Fibroblast of skin of scalp (primary cell): Measurements from ENCODE around the gene KAZALD1. TPM values are rescaled to one million over a fixed set of nuclear protein-coding genes. Genes with fewer than 3 reads are reported as not detected.

Experiments used
- DNase-seq: peaks from one replicate; pipeline ENCODE4 v3.0.0-alpha.2; 2013
- polyA plus RNA-seq, 2 experiments: library from polyadenylated mRNA; unstranded; fragments of 120-200 nt; gene quantifications; one replicate each; pipeline ENCODE4 v1.2.1, GENCODE V29; 2013; ENCODE audit not compliant: insufficient read length in 2 of 2

Gene KAZALD1, protein sequence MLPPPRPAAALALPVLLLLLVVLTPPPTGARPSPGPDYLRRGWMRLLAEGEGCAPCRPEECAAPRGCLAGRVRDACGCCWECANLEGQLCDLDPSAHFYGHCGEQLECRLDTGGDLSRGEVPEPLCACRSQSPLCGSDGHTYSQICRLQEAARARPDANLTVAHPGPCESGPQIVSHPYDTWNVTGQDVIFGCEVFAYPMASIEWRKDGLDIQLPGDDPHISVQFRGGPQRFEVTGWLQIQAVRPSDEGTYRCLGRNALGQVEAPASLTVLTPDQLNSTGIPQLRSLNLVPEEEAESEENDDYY
- polyA plus RNA-seq (2013, experiment 1 of 2; ENCODE audit: insufficient read length), result 8.9 TPM
- polyA plus RNA-seq (2013, experiment 2 of 2; ENCODE audit: insufficient read length), result 9.1 TPM

GRCh38 chr10:101061624-101062231 is at the start of gene KAZALD1:
TSS of gene KAZALD1 (plus strand) at chr10:101061989. CDS start at chr10:101062593, 604 bp downstream.
- peak; percentile 80 for DNase-seq

DNA sequence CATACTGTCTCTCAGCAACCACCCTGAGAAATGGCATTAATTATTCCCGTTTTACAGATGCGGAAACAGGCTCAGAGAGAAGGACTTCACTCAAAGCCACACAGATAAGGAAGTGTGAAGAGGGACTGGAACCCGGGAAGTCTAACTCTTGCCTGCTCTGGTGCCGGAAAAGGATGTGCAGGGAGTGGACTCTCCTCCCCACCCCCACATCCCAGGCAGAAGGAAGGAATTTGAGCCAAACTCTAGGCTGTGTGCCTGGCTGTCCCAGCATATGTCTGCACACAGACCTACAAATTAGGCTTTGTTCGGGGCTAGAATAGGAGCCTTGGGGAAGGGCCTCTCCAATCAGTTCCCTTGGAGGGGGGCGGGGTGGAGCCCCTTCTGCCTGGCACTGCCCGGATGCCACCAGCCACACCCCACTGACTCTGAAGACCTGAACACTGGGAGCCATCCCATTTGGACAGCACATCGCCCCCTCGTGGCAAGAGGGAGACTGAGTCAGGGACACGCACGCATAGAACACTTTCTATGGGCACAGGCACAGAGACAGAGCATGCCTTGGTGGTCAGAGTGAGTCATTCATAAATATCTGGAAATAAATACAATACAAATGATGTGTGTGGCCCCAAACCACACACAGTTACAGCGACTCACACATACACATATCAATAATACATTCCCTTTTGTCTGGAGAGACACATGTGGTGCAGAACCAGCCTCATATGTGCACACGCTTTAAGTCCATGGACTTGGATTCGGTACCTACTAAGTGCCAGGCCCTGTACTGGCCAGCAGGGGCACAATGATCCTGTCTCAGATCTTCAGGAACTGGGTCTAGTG is 49.0 kb upstream of the KAZALD1 start:
- DNase-seq, result peak; percentile 96

- no peak for DNase-seq
Observed at GRCh38 chr10:101013365-101013825, 48.4 kb upstream of the KAZALD1 start.

DNA sequence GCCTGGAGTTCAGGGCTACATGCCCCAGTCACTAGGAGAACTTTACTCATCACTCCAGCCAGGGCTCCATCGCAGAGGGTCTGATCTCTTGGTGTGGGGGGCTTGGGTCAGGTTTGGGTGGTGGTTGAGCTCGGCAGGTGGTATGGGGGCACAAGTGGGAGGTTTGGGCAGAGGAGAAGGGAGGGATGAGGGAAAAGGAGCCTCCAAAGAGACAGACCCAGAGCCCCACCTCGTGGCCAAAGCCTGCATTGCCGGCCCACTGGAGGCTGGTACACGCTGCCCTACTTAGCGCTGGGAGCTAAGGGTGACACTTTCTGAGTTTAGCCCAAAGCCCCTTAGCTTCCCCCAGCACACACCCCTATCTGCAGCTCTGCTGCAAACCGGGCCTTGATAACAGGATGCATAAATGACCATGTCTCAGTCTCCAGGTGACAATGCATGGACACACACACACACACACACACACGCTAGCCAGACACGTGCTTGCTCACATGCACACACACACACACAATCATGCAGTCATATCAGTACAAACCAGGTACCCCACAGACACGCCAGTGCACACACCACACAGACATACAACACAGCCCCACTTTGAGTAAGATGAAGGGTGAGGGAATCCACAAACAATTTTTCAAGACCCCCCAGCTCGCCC is 47.4 kb upstream of the KAZALD1 start:
- peak; percentile 66 for DNase-seq

DNA sequence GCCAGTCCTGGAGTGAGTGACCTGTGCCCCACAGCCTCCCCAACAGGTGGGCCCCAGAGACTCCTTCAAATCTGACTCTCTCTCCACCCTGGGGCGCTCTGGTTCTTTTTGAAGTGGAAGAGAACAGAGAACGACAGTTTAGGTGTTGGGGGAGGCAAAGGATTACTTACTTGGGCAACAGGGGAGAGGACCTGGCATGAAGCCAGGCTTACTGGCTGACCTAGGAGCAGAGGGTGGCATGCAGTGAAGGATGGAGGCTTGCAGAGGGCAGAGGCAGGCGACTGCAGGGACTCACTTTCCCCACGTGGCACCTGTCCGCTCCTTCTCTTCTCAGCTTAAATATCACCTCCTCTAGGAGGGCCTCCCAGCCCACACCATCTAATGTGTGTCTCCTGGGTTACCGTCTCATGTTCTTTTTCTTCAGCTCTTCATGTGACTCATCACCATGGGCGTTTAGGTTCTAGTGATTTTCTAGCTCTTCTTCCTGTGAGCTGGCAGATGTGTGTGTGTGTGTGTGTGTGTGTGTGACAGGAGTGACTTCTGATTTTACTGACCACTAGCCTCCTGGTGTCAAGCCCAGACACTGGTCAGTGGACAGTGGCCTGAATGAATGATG is 46.7 kb upstream of the KAZALD1 start:
- peak; percentile 86 for DNase-seq

GRCh38 chr10:101015582-101015973 is 46.2 kb upstream of the KAZALD1 start:
- DNase-seq, result no peak

- no peak for DNase-seq
Observed at GRCh38 chr10:101016814-101017213, 45.0 kb upstream of the KAZALD1 start.

- DNase-seq, result no peak
Observed at GRCh38 chr10:101018118-101018599, 43.6 kb upstream of the KAZALD1 start.

- DNase-seq, result peak; percentile 80
Observed at GRCh38 chr10:101018600-101019439, 43.0 kb upstream of the KAZALD1 start.

DNA sequence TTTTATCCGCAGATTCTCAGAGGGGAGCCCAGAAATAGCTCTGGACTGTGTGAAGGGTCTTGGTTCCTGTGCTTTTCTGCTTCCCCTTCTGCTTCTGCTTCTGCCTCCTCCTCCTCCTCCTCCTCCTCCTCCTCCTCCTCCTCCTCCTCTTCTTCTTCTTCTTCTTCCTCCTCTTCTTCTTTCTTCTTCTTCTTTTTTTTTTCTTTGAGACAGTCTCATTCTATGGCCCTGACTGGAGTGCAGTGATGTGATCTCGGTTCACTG is 42.4 kb upstream of the KAZALD1 start:
- no peak for DNase-seq

DNA sequence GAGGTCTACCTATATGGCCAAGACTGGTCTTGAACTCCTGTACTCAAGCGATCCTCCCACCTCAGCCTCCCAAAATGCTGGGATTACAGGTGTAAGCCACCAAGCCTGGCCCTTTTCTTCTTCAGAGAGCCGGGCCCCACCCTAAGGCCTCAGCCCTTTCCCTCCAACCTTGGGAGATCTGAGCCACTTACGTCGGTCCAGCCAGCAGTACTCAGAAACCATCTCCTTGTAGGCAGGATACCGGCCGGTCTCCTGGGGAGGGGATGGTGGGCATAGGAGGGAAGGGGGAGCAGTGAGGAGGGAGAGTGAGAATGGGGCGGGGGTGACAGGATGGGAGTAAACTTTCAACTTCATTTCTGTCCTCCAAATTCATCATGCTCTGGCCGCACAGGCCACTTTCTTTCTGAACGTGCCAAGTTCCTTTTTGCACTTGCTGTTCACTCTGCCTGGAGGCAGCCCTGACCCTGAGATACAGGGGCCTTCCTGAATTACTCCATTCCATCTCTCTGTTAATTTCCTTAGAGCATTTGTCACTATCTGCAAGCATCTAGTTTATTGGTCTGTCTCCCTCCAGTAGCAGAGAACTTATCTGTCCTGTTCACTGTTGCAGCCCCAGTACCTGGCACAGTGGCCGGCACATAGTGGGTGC is 41.2 kb upstream of the KAZALD1 start:
- DNase-seq, result no peak

DNA sequence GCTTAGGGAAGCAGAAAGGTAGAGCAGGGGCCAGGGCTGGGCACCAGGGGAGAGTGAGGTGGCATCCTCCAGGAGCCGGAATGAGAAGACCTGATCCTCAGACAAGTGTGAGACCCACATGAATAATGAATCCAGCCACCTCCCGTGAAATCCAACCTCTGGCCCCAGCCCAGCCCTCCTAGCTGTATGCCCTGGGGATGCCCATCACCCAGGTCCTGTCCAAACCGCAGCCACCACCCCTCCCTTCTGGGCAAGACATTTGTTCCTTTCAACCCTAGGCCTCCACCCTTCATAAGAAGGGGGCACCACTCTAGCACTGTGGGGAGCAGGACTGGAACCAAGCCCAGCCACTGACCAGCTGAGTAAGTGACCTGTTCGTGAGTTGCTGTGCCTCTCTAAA is 40.5 kb upstream of the KAZALD1 start:
- DNase-seq, result no peak

- DNase-seq, result no peak
Observed at GRCh38 chr10:101021692-101022251, 40.0 kb upstream of the KAZALD1 start.

DNA sequence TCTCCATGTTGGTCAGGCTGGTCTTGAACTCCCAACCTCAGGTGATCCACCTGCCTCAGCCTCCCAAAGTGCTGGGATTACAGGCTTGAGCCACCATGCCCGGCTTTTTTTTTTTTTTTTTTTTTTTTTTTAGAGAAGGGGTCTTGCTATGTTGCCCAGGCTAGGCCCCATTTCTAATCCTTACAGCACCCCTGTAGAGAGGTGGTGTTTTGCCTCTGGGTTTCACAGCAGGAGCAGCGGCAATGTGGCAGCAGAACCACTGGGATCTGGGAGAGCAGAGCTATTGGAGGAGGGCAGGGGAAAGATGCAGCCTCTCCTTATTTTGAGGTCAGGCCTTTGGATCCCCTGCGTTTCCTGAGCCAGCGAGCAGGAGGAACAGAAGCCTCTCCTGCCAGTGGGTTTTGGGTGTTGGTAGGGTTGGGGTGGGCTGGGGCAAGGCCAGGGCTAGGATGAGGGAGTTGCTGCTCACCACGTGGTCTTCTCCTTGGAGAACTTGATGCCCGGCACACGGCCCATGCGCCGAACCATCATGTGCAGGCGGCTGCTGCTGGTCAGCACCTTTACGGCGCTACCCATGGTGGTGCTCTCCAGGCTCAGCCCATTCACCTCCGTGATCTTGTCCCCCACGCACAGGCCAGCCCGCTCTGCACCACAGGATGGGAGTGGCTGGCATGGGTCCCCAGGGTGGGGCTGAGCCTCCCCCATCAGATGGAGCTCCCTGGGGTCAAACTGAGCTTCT is 38.7 kb upstream of the KAZALD1 start:
- no peak for DNase-seq

GRCh38 chr10:101027106-101027720 is 34.6 kb upstream of the KAZALD1 start:
- DNase-seq, result no peak

GRCh38 chr10:101028446-101029337 is 33.1 kb upstream of the KAZALD1 start:
- DNase-seq, result no peak

- DNase-seq, result no peak
Observed at GRCh38 chr10:101029520-101030295, 32.1 kb upstream of the KAZALD1 start.
